Hematopoietic multipotent progenitor cell treated with erythropoietin and hydrocortisone succinate and interleukin-3 and kit ligand, for 4 days (in vitro differentiated cells): ENCODE results near the gene GPR137.

ENCODE experiments used
- DNase-seq: peaks from one replicate; pipeline ENCODE4 v3.0.0-alpha.2; 2015

The GPR137 gene

DNA sequence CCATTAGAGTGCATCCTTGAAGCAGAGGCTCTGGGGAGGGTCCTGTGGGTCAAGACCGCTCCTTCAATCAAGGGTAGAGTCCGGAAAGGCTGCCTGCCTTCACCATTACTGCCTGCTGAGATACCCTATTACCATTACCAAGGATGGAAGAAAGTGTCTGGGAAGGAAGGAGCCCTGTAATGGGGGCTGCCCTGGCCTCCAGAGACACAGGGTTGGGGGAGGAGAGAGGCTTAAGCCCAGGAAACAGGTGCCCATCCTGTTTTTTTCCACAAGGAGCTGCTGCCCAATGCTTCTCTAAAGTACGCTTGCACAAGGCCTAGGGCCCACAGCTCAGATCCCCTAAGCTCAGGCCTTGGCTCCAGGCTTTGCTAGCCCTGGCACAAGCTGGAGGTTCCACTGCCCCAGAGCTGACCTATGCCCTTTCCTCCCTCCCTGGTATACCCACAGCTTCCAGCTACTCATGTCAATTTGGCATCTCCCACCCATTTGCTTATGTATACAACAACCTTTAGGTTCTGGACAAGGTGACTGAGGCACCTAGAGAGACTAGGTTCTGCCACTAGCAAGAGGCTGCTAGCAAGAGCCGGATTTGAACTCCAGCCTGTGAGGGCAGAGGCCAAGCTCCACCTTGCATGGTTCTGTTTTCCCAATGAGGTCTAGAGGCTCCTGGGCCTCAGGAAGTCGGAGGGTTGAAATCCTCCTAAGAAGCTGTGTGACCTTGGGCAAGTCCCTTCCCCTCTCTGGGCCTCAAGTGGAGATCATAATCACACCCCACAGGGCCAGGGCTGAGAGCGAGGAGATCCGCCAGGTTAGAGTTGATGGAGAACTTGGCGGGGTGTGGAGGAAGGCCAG, 35.9 kb upstream of the GPR137 start:
- DNase-seq: no peak

DNA sequence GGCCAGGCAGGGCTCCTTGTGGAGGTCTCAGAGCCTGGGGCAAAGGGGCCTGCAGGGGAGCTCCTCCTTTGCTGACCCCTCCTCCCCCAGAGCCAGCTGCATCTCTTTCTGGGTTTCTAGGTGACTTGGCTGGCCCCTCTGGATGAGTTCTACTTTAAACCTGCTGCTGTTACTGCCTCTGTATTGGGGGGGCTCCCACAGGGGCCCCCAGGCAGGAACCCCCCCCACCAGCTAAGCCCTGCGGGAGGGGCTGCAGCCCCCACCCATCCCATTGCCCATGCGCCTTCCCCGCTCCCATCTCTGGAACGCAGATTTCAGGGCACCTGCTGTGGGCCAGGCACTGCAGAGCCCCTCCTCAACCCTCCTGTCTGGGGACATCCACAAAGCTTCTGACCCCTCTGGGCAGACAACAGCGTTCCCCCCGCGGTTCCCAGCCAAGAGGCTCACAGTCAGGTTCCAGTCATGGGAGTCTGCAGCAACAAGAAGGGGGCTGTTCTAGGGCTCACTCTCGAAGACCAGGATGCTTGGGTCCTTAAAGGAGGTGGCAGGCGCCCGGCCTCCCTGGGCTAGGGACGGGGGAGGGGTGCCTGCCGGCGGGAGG, 35.1 kb upstream of the GPR137 start:
- DNase-seq: peak; percentile 65

DNA sequence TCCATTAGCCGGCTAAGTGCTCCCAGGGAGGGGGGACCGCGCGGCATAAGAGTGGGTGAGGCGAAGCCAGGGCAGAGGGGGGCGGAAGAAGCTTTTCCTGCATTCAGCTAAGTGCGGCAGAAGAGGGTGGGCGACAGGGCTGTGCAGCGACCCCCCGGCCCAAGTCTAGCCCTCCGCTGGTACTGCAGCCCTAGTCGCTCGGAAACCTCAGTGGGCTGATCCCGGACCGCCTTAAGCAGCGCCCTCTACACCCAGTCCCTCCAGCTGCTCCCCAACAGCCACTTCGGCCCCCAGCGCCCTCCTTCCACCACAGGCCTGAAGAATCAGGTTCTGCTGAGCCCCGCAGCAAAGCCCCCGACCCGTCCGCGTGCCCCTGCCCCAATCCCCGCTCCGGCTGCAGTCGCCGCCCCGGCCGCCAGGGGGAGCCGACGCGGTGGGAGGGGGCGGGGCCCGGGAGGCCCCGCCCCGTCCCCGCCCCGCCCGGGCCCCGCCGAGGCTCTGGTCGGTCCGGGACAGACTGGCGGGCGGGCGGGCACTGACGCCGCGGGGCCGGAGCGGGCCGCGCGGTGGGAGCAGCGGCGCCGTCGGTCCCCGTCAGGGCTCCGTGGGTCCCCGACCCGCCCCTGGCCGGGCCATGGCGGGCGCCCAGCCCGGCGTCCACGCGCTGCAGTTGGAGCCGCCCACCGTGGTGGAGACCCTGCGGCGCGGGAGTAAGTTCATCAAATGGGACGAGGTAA, 34.5 kb upstream of the GPR137 start, which contains the start of gene PLCB3:
PLCB3 (plus strand) TSS at position 515 of the 737 bp plus-strand sequence; CDS start at position 635, 120 bp downstream.
- peak; percentile 68 for DNase-seq

DNA sequence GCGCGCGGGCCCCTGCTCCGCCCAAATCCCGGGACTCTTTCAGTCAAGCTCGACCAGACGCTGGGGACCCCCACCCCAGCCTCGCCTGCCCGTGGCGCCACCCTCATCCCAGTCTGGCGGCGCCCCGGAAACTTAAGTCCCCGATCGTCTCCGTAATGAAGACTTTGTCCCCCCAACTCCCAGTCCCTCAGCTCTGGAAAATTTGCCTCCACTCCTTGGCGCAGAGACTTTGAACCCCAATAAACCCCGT, 34.0 kb upstream of the GPR137 start:
- no peak for DNase-seq

DNA sequence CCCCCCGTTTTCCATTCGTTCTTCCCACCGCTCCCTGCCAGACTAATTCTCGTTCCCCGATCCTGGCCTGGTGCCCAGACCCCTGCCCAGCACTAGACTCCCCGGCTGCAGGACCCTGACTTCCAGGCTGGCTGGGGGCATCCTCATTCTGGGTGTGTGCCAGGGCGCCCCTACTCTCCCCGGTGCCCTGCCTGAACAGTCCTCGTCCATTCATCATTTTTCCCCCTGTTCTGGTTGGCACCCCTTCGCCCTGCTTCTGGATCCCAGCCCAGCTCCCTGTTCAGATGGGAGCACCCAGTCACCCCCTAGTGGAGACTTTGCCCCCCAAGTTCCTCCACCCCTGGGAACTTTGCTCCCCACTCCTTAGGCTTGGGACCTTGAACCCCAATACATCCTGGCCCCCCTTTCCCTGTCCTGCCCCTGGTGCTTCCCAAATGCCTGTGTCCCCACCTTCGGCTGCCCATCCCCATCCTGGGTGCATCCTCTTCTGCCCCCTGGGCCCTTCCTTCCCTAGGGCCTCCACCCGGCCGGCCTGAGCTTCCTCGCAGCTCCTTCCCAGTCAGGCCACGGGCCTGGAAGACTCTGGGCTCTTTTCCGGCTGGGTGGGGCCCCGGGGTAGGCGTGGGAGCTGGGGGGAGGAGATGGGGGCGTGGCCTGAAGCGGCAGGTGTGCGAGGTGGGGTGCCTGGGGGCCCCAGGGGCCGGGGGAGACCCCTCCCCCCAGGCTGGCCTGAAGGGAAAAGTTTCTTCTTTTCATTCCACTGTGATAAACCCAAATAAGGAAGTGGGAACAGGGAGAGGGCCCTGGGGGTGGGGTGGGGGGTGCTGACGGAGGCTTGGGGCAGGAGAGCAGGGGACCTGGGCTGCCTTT, 33.4 kb upstream of the GPR137 start:
- peak; percentile 54 for DNase-seq

DNA sequence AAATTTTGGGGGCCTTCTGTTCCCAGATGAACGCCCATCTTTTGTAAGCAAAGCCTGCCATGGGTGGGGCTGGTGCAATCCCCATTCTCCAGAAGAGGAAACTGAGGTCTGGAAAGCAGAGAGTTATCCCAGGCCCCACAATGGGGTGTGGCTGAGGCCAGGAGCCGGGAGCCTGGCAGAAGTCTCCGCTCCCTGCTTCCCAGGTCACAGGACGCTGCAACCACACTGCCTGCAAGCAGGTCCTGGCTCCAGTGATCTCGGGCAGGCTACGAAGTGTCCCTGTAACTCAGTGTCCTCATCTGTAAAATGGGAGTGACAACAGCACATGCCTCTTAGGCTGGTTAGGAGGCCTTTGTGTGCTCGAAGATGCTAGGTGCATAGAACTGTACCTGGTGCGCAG, 32.6 kb upstream of the GPR137 start:
- no peak for DNase-seq

DNA sequence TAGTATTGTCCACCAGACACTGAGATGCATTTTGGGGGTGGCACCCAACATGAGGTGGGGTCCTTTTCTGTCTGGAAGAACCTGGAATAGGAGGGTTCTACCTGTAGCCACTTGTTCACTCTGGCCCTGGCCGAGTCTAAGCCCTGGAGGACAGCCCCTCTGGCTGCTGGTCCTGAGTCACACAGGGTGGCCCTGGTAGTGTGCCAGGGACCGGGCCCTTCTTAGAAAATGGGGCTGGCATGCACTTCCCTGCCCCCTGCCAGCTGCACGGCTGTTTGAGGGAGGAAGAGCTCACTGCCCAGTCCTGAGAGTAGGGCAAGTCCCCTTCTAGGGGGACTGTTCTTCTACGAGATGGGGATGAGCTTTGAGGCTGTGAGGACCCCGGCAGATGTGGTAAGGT, 32.2 kb upstream of the GPR137 start:
- DNase-seq: no peak

DNA sequence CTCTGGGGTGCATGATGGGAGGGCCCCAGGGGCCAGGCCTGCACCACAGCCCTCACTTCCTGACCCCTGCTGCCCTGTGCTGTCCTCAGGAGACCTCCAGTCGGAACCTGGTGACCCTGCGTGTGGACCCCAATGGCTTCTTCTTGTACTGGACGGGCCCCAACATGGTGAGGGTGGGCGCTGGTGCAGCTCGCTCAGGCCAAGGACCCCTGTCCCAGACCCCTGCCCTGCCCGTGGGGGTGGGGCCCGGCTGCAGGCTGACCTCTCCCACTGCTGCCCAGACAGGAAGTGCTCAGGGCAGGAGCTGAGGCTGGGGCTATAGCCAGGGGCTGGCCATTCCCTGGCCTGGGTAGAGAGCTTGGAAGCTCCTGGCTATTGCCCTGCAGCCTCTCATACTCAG, 31.3 kb upstream of the GPR137 start:
- DNase-seq: no peak

DNA sequence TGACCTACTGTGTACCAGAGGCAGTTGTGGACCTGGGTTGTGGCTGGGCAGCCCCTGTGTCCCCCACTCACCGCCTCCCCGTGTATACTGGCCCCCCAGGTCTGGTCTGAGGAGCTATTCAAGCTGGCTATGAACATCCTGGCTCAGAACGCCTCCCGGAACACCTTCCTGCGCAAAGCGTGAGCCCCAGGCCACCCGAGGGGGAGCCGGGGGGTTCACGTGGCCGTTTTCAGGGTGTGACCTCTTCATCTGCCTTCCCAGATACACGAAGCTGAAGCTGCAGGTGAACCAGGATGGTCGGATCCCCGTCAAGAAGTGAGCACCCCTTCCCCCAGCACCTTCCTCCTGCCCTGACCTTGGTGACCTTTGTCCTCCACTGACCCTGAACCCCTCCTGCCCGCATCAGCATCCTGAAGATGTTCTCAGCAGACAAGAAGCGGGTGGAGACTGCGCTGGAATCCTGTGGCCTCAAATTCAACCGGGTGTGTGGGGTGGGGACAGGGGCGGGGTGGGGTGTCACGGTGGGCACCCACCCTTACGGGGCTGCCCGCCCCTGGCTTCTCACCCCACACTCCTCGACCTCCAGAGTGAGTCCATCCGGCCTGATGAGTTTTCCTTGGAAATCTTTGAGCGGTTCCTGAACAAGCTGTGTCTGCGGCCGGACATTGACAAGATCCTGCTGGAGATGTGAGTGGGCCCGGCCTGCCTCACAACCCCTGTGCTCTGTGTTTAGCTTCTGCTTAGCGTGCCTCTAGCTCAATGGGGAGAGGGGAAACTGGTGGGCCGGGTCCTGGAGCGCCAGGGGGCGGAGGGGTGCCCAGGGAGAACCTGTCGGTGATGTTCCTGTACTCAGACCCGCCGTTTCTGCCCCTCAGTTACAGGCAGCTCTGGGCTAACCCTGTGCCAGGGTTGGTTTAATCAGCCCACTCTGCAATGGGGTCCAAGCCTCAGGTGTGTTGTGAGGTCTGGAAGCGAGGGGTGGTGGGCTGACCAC, 30.2 kb upstream of the GPR137 start:
- no peak for DNase-seq

DNA sequence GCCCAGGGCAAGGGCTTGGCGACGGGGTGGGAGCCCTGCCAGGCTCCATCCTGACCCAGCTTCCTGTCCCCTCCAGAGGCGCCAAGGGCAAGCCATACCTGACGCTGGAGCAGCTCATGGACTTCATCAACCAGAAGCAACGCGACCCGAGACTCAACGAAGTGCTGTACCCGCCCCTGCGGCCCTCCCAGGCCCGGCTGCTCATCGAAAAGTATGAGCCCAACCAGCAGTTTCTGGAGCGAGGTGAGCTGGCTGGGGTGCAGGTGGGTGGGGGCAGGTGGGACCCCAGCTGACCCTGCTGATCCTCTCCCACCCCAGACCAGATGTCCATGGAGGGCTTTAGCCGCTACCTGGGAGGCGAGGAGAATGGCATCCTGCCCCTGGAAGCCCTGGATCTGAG, 29.3 kb upstream of the GPR137 start:
- no peak for DNase-seq

DNA sequence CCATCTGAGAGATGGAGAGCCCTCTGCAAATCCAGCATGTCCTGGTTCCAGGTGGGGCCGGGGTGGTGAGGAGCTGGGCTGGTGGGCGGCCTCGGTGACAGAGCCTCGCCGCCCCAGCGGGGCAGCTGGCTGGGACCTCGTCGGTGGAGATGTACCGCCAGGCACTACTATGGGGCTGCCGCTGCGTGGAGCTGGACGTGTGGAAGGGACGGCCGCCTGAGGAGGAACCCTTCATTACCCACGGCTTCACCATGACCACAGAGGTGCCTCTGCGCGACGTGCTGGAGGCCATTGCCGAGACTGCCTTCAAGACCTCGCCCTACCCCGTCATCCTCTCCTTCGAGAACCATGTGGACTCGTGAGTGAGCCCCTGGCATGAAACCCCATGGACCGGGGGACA, 27.3 kb upstream of the GPR137 start:
- DNase-seq: no peak

DNA sequence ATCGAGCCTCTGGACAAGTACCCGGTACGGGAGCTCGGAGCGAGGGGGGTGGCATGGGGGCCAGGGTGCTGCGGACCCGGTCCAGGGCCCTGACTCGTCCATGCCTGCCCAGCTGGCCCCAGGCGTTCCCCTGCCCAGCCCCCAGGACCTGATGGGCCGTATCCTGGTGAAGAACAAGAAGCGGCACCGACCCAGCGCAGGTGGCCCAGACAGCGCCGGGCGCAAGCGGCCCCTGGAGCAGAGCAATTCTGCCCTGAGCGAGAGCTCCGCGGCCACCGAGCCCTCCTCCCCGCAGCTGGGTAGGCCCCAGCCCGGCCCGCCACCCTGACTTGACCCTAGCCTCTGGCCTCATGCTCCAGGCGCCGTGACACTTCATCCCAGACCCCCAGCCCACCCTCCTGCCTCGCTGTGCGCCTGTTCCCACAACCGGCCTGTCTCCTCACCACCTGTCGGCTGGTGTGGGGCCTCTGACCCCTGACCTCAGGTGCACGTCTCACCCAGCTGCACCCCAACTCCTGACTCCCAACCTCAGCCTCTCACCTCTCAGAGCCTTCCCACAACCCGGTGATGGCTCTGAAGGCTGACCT, 26.6 kb upstream of the GPR137 start:
- no peak for DNase-seq

DNA sequence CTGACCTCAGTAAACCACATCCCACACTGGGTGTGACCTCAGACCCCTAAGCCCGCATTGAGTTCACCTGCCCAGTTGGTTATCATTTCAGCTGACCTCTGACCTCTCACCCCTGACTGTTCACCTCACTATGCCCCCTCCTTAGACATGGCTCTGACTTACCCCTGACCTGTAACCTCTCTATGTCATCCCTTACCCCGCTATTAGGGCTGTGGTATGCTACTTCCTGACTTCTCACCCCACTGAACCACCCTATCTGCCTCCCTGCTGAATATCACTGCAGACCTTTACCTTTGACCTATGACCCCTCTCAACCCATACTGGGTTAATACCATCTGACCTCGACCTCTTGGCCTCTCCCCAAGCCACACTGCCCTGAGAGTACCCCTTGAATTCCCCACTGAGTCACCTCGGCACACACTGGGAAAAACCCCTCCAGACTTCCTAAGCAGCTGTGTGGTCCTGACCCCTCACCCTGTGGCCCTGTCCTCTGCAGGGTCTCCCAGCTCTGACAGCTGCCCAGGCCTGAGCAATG, 26.0 kb upstream of the GPR137 start:
- no peak for DNase-seq

DNA sequence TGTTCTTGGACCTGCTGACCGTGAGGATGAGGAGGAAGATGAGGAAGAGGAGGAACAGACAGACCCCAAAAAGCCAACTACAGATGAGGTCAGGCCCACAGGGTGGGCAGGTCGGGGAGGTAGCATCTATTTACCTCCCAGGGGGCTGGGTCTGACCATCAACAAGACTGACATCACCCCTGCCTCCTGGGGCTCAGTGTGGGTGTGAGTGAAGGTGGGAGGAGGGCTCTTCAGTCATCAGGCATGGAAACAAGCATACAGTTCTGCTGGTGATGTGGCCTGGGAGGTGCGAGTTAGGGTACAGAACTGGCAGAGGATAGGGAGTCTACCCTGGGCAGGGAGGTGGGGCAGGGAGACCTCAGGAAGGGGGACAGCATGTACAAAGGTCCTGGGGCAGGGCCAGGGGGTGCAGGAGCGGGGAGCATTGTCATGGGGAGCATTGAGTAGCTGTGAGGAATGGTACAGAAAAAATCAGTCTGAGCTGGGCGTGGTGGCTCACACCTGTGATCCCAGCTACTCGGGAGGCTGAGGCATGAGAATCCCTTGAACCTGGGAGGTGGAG, 25.4 kb upstream of the GPR137 start:
- DNase-seq: no peak

DNA sequence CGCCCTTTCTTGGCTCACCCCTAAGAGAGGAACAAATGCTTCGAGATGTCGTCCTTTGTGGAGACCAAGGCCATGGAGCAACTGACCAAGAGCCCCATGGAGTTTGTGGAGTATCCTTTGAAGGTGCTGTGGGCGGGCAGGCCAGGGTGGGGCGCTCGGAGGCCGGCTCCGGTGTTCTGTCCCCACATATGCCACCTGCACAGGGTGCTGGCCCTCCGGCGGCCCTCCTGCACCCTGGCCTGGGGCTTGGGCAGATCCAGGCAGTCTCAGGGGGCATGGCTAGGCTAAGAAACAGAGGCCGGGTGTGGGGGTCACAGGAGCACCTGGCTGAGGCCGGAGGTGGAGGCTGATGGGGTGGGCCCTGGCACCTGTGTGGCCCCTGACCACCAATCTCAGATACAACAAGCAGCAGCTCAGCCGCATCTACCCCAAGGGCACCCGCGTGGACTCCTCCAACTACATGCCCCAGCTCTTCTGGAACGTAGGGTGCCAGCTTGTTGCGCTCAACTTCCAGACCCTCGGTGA, 24.0 kb upstream of the GPR137 start:
- no peak for DNase-seq

DNA sequence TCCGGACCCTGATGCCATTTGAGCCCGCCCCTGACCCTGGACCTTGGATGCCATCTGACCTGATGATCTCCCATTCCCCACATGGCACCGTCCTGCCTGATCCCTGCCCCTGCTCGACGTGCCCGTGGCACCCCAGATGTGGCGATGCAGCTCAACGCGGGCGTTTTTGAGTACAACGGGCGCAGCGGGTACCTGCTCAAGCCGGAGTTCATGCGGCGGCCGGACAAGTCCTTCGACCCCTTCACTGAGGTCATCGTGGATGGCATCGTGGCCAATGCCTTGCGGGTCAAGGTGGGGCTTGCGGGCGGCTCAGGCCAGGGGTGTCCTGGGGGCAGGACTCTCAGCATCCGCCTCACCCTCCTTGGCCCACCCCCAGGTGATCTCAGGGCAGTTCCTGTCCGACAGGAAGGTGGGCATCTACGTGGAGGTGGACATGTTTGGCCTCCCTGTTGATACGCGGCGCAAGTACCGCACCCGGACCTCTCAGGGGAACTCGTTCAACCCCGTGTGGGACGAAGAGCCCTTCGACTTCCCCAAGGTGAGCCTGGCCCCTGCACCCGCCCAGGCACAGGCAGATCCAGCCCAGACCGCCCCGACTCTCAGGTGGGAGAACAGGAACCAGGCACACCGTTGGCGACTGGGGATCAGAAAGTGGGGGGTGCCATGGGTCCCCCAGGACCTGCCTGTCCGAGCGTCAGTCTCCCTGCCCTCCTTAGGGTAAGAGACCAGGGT, 23.2 kb upstream of the GPR137 start:
- DNase-seq: no peak

DNA sequence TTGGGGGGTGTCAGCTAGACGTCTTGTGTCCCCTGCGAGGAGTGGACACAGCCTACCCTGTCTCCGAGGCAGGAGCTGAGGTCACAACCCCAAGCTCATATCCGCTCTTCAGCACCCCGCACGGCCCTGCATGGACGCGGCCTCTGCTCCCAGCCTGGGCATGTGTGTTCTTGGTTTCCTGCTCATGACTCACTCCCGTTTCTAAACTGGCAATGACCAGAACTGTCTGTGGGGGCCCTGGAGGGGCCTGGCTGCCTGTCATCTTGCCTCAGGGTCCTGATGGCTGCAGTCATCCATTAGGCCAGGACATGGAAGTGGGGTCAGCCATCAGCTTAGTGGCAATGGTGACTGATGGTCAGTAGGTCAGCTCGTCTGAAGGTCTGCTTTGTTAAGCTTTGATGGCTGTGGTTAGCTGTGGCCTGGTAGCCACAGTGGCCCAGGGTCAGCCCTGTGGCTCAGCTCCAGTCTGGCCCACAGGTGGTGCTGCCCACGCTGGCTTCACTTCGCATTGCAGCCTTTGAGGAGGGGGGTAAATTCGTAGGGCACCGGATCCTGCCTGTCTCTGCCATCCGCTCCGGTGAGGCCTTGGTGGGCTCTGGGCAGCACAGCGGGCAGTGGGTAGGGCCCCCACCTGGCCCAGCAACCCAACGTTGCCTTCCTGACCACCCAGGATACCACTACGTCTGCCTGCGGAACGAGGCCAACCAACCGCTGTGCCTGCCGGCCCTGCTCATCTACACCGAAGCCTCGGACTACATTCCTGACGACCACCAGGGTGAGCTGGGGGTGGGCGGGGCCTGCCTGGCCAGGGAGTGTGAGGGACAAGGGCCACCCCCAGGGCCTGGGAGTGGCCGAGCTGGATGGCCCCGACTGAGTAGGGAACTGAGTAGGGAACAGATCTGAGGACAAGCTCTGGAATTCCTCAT, 22.4 kb upstream of the GPR137 start:
- DNase-seq: no peak

DNA sequence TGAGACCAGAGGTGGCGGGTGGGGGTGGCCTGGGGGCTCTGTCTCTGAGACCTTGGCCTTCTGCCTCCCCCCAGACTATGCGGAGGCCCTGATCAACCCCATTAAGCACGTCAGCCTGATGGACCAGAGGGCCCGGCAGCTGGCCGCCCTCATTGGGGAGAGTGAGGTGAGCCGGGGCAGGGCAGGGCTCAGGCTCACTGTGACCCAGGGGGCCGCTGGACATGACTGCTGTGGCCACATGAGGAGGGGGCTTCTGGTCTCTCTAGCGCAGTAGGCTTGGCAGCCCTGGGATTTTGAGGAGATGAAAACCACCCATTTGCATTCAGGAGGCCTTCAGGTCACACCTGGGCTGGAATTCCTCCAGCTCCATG, 21.7 kb upstream of the GPR137 start:
- no peak for DNase-seq

DNA sequence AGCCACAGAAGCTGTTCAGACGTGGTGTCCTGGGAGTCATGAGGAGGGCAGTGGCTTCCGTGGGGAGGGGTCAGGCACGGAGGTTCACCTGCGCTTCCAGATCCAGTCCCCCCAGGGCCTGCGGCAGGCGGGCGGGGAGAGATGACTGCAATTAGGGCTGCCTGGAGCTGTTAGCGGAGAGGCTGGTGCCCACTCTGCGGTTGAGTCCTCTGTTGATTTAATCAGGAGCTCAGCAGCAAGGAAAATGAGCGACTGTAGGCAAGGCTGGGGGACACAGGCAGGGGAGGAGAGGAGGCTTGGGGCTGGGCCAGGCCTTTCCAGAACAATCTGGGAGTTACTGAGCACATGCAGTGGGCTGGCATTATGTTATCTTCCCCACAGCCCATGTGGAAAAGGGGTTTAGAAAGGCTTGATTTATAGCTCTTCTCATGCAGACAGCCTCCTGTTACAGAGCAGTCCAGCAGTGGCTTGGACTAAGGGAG, 21.2 kb upstream of the GPR137 start:
- DNase-seq: no peak
